HepG2 (cell line): Measurements from ENCODE around the gene AFF4. TPM values are rescaled to one million over a fixed set of nuclear protein-coding genes. Genes with fewer than 3 reads are reported as not detected.

ENCODE experiments used
- BCL6 ChIP-seq: IDR thresholded peaks from 2 replicates; pipeline ENCODE4 v1.6.1; 2016; ENCODE audit warnings: missing genetic modification reagents, missing compliant biosample characterization
- BHLHE40 ChIP-seq: IDR thresholded peaks from 2 replicates; pipeline ENCODE4 v1.6.1; 2011; ENCODE audit warnings: low read length, improper control_type of control experiment
- DRAP1 ChIP-seq: IDR thresholded peaks from 2 replicates; pipeline ENCODE4 v1.6.1; 2016; ENCODE audit warnings: missing genetic modification reagents, missing compliant biosample characterization
- ELF3 ChIP-seq: IDR thresholded peaks from 2 replicates; pipeline ENCODE4 v1.6.1; 2016; ENCODE audit warnings: missing genetic modification reagents, missing compliant biosample characterization
- GMEB1 ChIP-seq: sonication (generic); formaldehyde crosslinking; IDR thresholded peaks from 2 replicates; pipeline ENCODE4 v1.5.1; 2020; ENCODE audit warnings: missing genetic modification reagents, mild to moderate bottlenecking, borderline replicate concordance
- HMG20A ChIP-seq: IDR thresholded peaks from 2 replicates; pipeline ENCODE4 v1.6.1; 2016; ENCODE audit warnings: borderline replicate concordance
- HMGXB3 ChIP-seq: sonication (generic); formaldehyde crosslinking; IDR thresholded peaks from 2 replicates; pipeline ENCODE4 v1.4.0; 2020; ENCODE audit warnings: missing genetic modification reagents, borderline replicate concordance
- HMGXB4 ChIP-seq, 2 experiments: sonication (generic) in 1 of 2; formaldehyde crosslinking in 1 of 2; IDR thresholded peaks; 2 replicates each; pipeline versions ENCODE4 v1.4.0 to v1.6.1; 2018 to 2020; ENCODE audit warnings: missing genetic modification reagents in 2 of 2, borderline replicate concordance in 1 of 2, low read depth in 1 of 2, mild to moderate bottlenecking in 1 of 2, missing biosample characterization in 1 of 2
- KDM6A ChIP-seq: IDR thresholded peaks from 2 replicates; pipeline ENCODE4 v1.6.1; 2016; ENCODE audit warnings: low read depth
- MYPOP ChIP-seq: sonication (generic); formaldehyde crosslinking; IDR thresholded peaks from 2 replicates; pipeline ENCODE4 v1.8.1; 2023; ENCODE audit warnings: mild to moderate bottlenecking, moderate library complexity, missing genetic modification reagents
- TBP ChIP-seq: sonication (generic); formaldehyde crosslinking; IDR thresholded peaks from 2 replicates; pipeline ENCODE4 v1.5.0; 2020; ENCODE audit warnings: missing genetic modification reagents
- TFE3 ChIP-seq: IDR thresholded peaks from 2 replicates; pipeline ENCODE4 v1.6.1; 2016
- ZKSCAN8 ChIP-seq: IDR thresholded peaks from 2 replicates; pipeline ENCODE4 v1.6.1; 2016; ENCODE audit warnings: borderline replicate concordance, missing genetic modification reagents, missing compliant biosample characterization
- ZNF350 ChIP-seq: sonication (generic); formaldehyde crosslinking; IDR thresholded peaks from 2 replicates; pipeline ENCODE4 v1.4.0; 2020; ENCODE audit warnings: mild to moderate bottlenecking, low read depth, missing genetic modification reagents, borderline replicate concordance
- ZNF451 ChIP-seq: sonication (generic); formaldehyde crosslinking; IDR thresholded peaks from 2 replicates; pipeline ENCODE4 v1.5.0; 2020; ENCODE audit warnings: mild to moderate bottlenecking, missing genetic modification reagents
- ZNF629 ChIP-seq: sonication (generic); formaldehyde crosslinking; conservative IDR thresholded peaks from 2 replicates; pipeline ENCODE4 v1.5.0; 2020; ENCODE audit warnings: missing genetic modification reagents
- ZNF674 ChIP-seq: sonication (generic); formaldehyde crosslinking; IDR thresholded peaks from 2 replicates; pipeline ENCODE4 v1.5.0; 2020; ENCODE audit warnings: low read depth, mild to moderate bottlenecking, missing genetic modification reagents
- polyA plus RNA-seq, 8 experiments: library from polyadenylated mRNA; depleted of rRNA in 3 of 8; stranded (reverse) in 7 of 8; unstranded in 1 of 8; fragments of >200 nt; fragmentation: Illumina TruSeq in 4 of 8; extraction: Trizol in 4 of 8; gene quantifications; 2 replicates each; pipeline versions ENCODE4 v1.2.1 to v1.2.3, GENCODE V29; 2011 to 2016; ENCODE audit warnings: low read depth in 4 of 8, missing spikeins in 1 of 8, mixed read lengths in 1 of 8; ENCODE audit not compliant: insufficient read depth in 1 of 8
- total RNA-seq, 5 experiments: library from RNA; depleted of rRNA; stranded (reverse); fragments of >200 nt; fragmentation: Illumina TruSeq; extraction: Trizol; gene quantifications; 2 replicates each; pipeline ENCODE4 v1.2.3, GENCODE V29; 2016; ENCODE audit warnings: low read depth in 1 of 5

The AFF4 gene
- total and polyA plus RNA-seq, 2 of the 13 experiments (the other 11 are each of a cell fraction or from before 2014, with no cell fraction given), result 22.1 to 25.5 TPM

GRCh38 chr5:132839426-132840301, 123.8 kb downstream of the AFF4 start (continued):
- TF ChIP-seq GMEB1 (CRISPR knock-in tag) (peak; percentile 30; the same call in 1 of the 2 replicates), ZNF674 (CRISPR knock-in tag) (no peak), BCL6 (peak; percentile 93), ZNF350 (CRISPR knock-in tag) (peak; percentile 45; the same call in 1 of the 2 replicates), ZKSCAN8 (CRISPR knock-in tag) (peak; percentile 85), DRAP1 (CRISPR knock-in tag) (no peak; the same call in 1 of the 2 replicates), ZNF451 (CRISPR knock-in tag) (no peak), MYPOP (CRISPR knock-in tag) (0 out of 2 replicates have a peak, but pooled peaks have one; percentile 45), HMG20A (CRISPR knock-in tag) (peak; percentile 48; the same call in 1 of the 2 replicates), ELF3 (CRISPR knock-in tag) (peak; percentile 99), TFE3 (CRISPR knock-in tag) (peak; percentile 19; the same call in 1 of the 2 replicates), BHLHE40 (no peak), HMGXB3 (no peak), KDM6A (CRISPR knock-in tag) (peak; percentile 86), ZNF629 (no peak), HMGXB4 (CRISPR knock-in tag; IDR thresholded peaks at IDR 0.05; ENCODE audit: borderline replicate concordance in 1 of 2, low read depth in 1 of 2) (peak in 1 of 2 experiments; percentile 20; a peak in 1 of 4 replicates), TBP (CRISPR knock-in tag) (no peak)
